ENCODE measurements around the gene SIRT1.
"Not testable (repeated sequence)": the region's sequence is repeated elsewhere in the genome, so short reads cannot be mapped to it uniquely, and the experiment has no call there.

Gene SIRT1

GRCh38 chr10:67877421-67877820 is 7.0 kb upstream of the SIRT1 start:
- DNase-seq, result not testable (repeated sequence)

- DNase-seq, result no peak
These were observed 6.3 kb upstream of the SIRT1 start for GRCh38 chr10:67878133-67878532.

- DNase-seq, result peak; percentile 60
These were observed 645 bp upstream of the SIRT1 start for GRCh38 chr10:67883710-67884312.

GRCh38 chr10:67884842-67885670 is 600 bp downstream of the SIRT1 start:
- DNase-seq, result peak; percentile 78

- no peak for DNase-seq
These were observed 9.2 kb downstream of the SIRT1 start for GRCh38 chr10:67893637-67894036.

- no peak for DNase-seq
These were observed 19.1 kb downstream of the SIRT1 start for GRCh38 chr10:67903581-67903980.

- DNase-seq, result no peak
These were observed 28.0 kb downstream of the SIRT1 start for GRCh38 chr10:67912331-67912946.

- no peak for DNase-seq
These were observed 30.4 kb downstream of the SIRT1 start for GRCh38 chr10:67914777-67915340.

GRCh38 chr10:67917169-67917568 is 32.7 kb downstream of the SIRT1 start:
- no peak for DNase-seq

GRCh38 chr10:67917679-67918078 is 33.2 kb downstream of the SIRT1 start:
- DNase-seq, result no peak

GRCh38 chr10:67921065-67921464 is 36.6 kb downstream of the SIRT1 start:
- no peak for DNase-seq

GRCh38 chr10:67923551-67923950 is 39.1 kb downstream of the SIRT1 start:
- no peak for DNase-seq

GRCh38 chr10:67924136-67924535 is 39.7 kb downstream of the SIRT1 start:
- no peak for DNase-seq

- DNase-seq, result no peak
These were observed 41.1 kb downstream of the SIRT1 start for GRCh38 chr10:67925449-67926005.

- no peak for DNase-seq
These were observed 42.5 kb downstream of the SIRT1 start for GRCh38 chr10:67926951-67927350.

GRCh38 chr10:67933199-67933598 is 48.7 kb downstream of the SIRT1 start:
- no peak for DNase-seq

- DNase-seq, result no peak
These were observed 49.9 kb downstream of the SIRT1 start for GRCh38 chr10:67934336-67934735.

GRCh38 chr10:67935223-67935622 is 50.8 kb downstream of the SIRT1 start:
- no peak for DNase-seq

GRCh38 chr10:67936416-67936815 is 52.0 kb downstream of the SIRT1 start:
- DNase-seq, result no peak

GRCh38 chr10:67943917-67944316 is 59.5 kb downstream of the SIRT1 start:
- DNase-seq, result no peak

- no peak for DNase-seq
These were observed 71.2 kb downstream of the SIRT1 start for GRCh38 chr10:67955614-67956013.

GRCh38 chr10:67959839-67960476 is 75.5 kb downstream of the SIRT1 start:
- DNase-seq, result no peak

GRCh38 chr10:67965456-67965855 is 81.0 kb downstream of the SIRT1 start:
- no peak for DNase-seq
